PC-3 (cell line): Measurements from ENCODE around the gene BABAM1. TPM values are rescaled to one million over a fixed set of nuclear protein-coding genes. Genes with fewer than 3 reads are reported as not detected.

Experiments used
- ATAC-seq: fragments of 200-7000 bp; cut with Tn5 transposase; 2 replicates; pipeline ENCODE4 v1.9.1; 2020; ENCODE audit warnings: mild to moderate bottlenecking, moderate library complexity
- BruUV-seq: library from RNA; stranded (reverse); fragments of 400-500 nt; replicated peaks from 2 replicates; lab custom pipeline; 2021; lab: Mats Ljungman, UMichigan
- CTCF ChIA-PET: fragments of 300-600 bp; sonication (Branson Sonifier 250); formaldehyde crosslinking; loops from one replicate; lab custom pipeline; 2022; ENCODE audit warnings: antibody characterized with exemption; lab: Charles Lee
- POLR2A ChIA-PET: fragments of 300-600 bp; sonication (Branson Sonifier 250); formaldehyde crosslinking; loops from one replicate; lab custom pipeline; 2022; ENCODE audit warnings: antibody characterized with exemption; ENCODE audit not compliant: unreplicated experiment; lab: Charles Lee
- DNase-seq: peaks from one replicate; pipeline ENCODE4 v3.0.0-alpha.2; 2015
- H2AFZ ChIP-seq: fragments of 300-600 bp; sonication (generic); 2 replicates; pipeline ENCODE4 v1.6.0; 2016; ENCODE audit warnings: antibody characterized with exemption, low read length
- H3F3A ChIP-seq: fragments of 300-600 bp; sonication (generic); one replicate; pipeline ENCODE4 v1.6.0; 2017; ENCODE audit warnings: antibody characterized with exemption, low read length, control low read depth, mild to moderate bottlenecking; ENCODE audit not compliant: unreplicated experiment
- H3K27ac ChIP-seq: fragments of 300-600 bp; sonication (generic); 2 replicates; pipeline ENCODE4 v1.5.1; 2016; ENCODE audit warnings: mild to moderate bottlenecking, low read length
- H3K27me3 ChIP-seq: fragments of 300-600 bp; sonication (generic); 2 replicates; pipeline ENCODE4 v1.6.1; 2016; ENCODE audit warnings: low read length, mixed read lengths
- H3K36me3 ChIP-seq: fragments of 300-600 bp; sonication (generic); 2 replicates; pipeline ENCODE4 v1.6.1; 2016; ENCODE audit warnings: low read depth, mixed run types, low read length, mixed read lengths
- H3K4me1 ChIP-seq: fragments of 300-600 bp; sonication (generic); 2 replicates; pipeline ENCODE4 v1.5.1; 2016; ENCODE audit warnings: low read length; ENCODE audit not compliant: insufficient read depth
- H3K4me2 ChIP-seq: fragments of 300-600 bp; sonication (generic); 2 replicates; pipeline ENCODE4 v1.6.0; 2016; ENCODE audit warnings: low read length
- H3K4me3 ChIP-seq: fragments of 300-600 bp; sonication (generic); 2 replicates; pipeline ENCODE4 v1.5.1; 2016; ENCODE audit warnings: mild to moderate bottlenecking, low read length, mixed read lengths
- H3K79me2 ChIP-seq: fragments of 300-600 bp; sonication (generic); 2 replicates; pipeline ENCODE4 v1.6.1; 2017; ENCODE audit warnings: low read length, mixed read lengths
- H3K9ac ChIP-seq: fragments of 300-600 bp; sonication (generic); 2 replicates; pipeline ENCODE4 v1.6.0; 2016; ENCODE audit warnings: mild to moderate bottlenecking, low read length
- H3K9me2 ChIP-seq: fragments of 300-600 bp; sonication (generic); replicated peaks from 2 replicates; pipeline ENCODE4 v1.6.1; 2016; ENCODE audit warnings: mixed run types, low read length, mixed read lengths
- H3K9me3 ChIP-seq: fragments of 300-600 bp; sonication (generic); 2 replicates; pipeline ENCODE4 v1.6.1; 2016; ENCODE audit warnings: low read length, mixed read lengths
- H4K20me1 ChIP-seq: fragments of 300-600 bp; sonication (generic); 2 replicates; pipeline ENCODE4 v1.6.1; 2016; ENCODE audit warnings: low read length, mixed read lengths
- CTCF ChIP-seq: fragments of 300-600 bp; sonication (generic); conservative IDR thresholded peaks from 2 replicates; pipeline ENCODE4 v1.5.1; 2017; ENCODE audit warnings: antibody characterized with exemption, low read depth, mild to moderate bottlenecking, low read length
- EZH2 ChIP-seq: fragments of 300-600 bp; sonication (generic); IDR thresholded peaks from one replicate; pipeline ENCODE4 v1.6.1; 2017; ENCODE audit warnings: antibody characterized with exemption, mild to moderate bottlenecking, low read length; ENCODE audit not compliant: unreplicated experiment
- EZH2phosphoT487 ChIP-seq: fragments of 300-600 bp; sonication (generic); IDR thresholded peaks from 2 replicates; pipeline ENCODE4 v1.6.1; 2018; ENCODE audit warnings: mild to moderate bottlenecking, antibody characterized with exemption, low read length, borderline replicate concordance
- intact Hi-C: fragments of 100-400 bp; cut with micrococcal nuclease; formaldehyde crosslinking; loops from 2 replicates; pipeline ENCODE4 v1.9.0; 2023
- total RNA-seq: library from RNA; depleted of rRNA; stranded (reverse); fragments of >200 nt; gene quantifications from 2 replicates; pipeline ENCODE4 v1.2.3, GENCODE V29; 2014

Gene BABAM1
- total RNA-seq, 1 experiment from 2014 or later = 196 TPM

GRCh38 chr19:17242431-17243208 is 24.6 kb upstream of the BABAM1 start:
- Histone ChIP-seq H3K27ac (no peak overlapping the region), H4K20me1 (peaks cover 13% of the 10 kb centered on the region), H3K4me2 (peak overlapping the region; percentile 95), H3K9me3 (no peaks in the 10 kb centered on the region), H3K36me3 (peaks cover 10% of the 10 kb centered on the region; the same call in 1 of the 2 replicates), H3K9ac (no peak overlapping the region), H2AFZ (no peak overlapping the region), H3K9me2 (no peaks in the 10 kb centered on the region), H3K4me1 (peaks cover 15% of the 10 kb centered on the region), H3K4me3 (peak overlapping the region; percentile 84; the same call in 1 of the 2 replicates), H3F3A (no peaks in the 10 kb centered on the region), H3K27me3 (no peaks in the 10 kb centered on the region), H3K79me2 (peaks cover 55% of the 10 kb centered on the region)
- no peak for ATAC-seq
- DNase-seq = no peak
- no peak for TF ChIP-seq CTCF
- no peak for TF ChIP-seq EZH2phosphoT487
- no peak for TF ChIP-seq EZH2
- intact Hi-C loops = no loop called here
- ChIA-PET POLR2A (no interaction called here), CTCF (no interaction called here)
- no TSS peak for BruUV-seq

- Histone ChIP-seq H3K4me3 (peak overlapping the region; percentile 84), H3K4me1 (peaks cover 17% of the 10 kb centered on the region), H3K36me3 (peaks cover 5% of the 10 kb centered on the region; the same call in 1 of the 2 replicates), H4K20me1 (peaks cover 13% of the 10 kb centered on the region), H3K9ac (peak overlapping the region; percentile 70), H3K79me2 (peaks cover 55% of the 10 kb centered on the region), H3F3A (no peaks in the 10 kb centered on the region), H3K27me3 (no peaks in the 10 kb centered on the region), H3K4me2 (peak overlapping the region; percentile 95), H3K27ac (no peak overlapping the region; the same call in 1 of the 2 replicates), H3K9me3 (no peaks in the 10 kb centered on the region), H3K9me2 (no peaks in the 10 kb centered on the region), H2AFZ (peak overlapping the region; percentile 67)
- POLR2A ChIA-PET = no interaction called here
- ATAC-seq = no peak
- intact Hi-C loops = no loop called here
- TF ChIP-seq EZH2 = no peak
- TF ChIP-seq CTCF = no peak
- no peak for TF ChIP-seq EZH2phosphoT487
- BruUV-seq = no TSS peak
- CTCF ChIA-PET = interaction anchor here (0.7 to 0.8 kb wide), 2 partner anchors 8 to 18 kb away, joined by 4 to 5 read pairs; no protein-coding TSS in a partner anchor
- DNase-seq = no peak
Observed at GRCh38 chr19:17243211-17243829, 23.9 kb upstream of the BABAM1 start.
